M059J (cell line): Measurements from ENCODE around the gene AUTS2. TPM values are rescaled to one million over a fixed set of nuclear protein-coding genes. Genes with fewer than 3 reads are reported as not detected.

Source experiments
- DNase-seq: peaks from one replicate; pipeline ENCODE4 v3.0.0-alpha.2; 2012; ENCODE audit warnings: low read depth
- total RNA-seq: library from RNA; depleted of rRNA; stranded (reverse); fragments of >200 nt; shearing (Covaris generic); gene quantifications from 2 replicates; pipeline ENCODE4 v1.2.3, GENCODE V29; 2014

Gene AUTS2
- total RNA-seq, 1 experiment from 2014 or later = 6.9 TPM

DNA sequence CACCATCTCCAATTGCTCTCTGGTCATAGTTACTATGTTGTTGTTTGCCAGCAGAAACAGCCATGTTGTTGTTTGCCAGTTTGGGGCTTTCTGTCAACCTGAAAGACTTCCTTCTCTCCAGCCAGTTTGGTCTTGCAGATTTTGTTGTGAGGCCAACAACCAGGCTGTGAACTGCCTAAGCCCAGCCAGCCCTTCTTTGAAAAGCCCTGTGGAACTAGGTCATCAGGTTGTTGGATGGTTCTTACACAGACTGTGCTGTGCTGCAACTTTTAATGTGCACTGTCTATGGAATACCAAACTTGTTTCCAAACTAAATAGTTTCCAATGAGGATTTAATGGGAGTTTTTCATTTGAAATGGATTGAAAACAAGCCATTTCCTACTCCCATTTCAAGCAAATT is 940.9 kb downstream of the AUTS2 start:
- no peak for DNase-seq

DNA sequence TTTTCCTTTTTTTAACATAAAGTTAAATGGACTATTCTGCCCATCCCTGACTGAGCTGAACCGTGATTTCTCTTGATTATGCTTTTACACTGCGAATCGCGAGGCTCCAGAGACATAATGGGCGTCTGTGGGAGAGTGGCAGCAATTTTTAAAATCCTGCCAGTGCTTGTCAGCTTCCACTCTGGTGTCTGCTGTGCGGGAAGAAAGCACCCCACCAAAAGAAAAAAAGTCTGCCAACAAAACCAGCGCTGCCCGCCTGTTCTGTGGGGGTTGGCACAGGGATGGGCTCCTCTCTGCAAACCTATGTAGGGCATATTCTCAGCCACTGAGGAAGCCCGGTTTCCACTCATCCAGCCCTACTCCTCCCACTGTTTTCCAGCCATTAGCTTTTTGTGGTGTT is 941.3 kb downstream of the AUTS2 start:
- DNase-seq = no peak

DNA sequence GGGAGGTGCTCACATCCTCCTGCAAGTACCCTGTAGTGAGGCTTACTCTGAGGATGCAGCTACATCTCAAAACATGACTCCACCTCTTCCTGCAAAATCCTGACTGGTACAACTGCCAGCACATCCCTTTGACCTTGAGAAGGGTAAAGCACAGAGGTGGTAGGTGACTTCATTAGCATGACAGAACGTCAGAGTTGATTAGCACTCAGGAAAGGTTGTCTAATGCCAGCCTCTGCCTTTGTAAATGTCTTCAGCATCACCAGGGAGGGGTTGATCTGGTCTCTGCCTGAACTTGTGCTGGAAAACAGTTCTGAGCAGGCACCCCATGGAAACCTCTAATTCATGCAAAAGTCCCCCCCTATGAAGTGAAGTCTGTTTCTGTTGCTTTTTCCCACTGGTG is 942.4 kb downstream of the AUTS2 start:
- no peak for DNase-seq

DNA sequence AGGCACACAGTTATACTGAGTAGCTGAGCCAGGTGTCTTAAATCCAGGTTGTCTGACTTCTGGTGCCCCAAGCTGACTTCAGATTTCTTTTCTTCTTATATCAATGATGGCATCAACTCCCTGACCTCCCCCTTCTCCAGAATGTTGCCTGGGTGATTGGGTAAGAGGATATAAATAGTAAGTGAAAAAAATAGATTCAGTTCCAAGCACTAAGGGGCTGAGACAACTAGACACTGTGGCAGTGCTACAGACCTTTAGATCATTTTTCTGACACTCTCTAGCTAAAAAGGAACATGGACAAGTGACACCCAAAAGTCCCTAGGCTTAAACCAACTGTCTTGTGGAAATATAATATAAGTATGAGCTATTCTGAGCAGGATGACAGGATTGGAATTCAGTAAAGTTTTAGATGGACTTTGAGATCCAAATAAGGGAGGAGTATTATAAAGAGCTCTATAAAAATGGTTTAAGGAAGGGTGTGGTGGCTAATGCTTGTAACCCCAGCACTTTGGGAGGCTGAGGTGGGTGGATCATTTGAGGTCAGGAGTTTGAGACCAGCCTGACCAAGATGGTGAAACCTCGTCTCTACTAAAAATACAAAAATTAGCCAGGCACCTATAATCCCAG is 944.6 kb downstream of the AUTS2 start:
- no peak for DNase-seq

DNA sequence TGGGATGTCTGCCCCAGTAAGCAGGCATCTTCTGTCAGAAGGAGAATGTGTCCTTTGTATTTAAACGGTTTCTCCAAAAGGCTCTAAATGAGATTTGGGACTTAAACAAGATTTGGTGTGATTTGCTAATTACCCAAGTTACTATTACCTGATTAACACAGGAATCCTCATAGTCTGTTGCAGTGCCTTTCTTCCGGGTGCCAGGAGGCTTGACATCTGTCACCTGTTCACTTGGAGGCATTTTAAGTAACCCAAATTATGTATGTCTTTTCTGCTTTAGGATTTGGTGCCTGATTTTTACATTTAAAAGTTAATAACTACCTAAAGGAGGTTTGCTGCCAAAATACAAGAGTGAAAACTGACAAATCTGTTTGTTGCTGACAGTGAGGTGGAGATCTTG is 945.7 kb downstream of the AUTS2 start:
- DNase-seq = no peak

DNA sequence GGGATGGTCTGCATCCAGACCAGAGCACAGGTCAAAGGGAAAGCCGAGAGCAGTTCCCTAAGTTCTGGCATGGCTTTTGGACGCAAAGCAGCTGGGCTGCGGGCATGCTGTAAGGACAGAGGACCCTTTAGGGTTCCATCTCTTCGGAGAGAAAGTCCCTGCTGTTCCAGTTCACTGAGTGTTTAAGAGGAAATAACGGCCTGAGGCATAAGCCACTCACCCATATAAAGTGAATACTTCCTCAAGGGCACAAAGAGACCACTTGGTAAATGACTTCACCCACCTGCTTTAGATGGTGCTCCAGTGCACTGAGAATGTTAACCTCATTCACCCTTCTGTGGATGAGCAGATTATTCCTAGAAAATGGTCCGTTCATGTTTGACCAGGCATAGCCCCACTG is 946.9 kb downstream of the AUTS2 start:
- no peak for DNase-seq

DNA sequence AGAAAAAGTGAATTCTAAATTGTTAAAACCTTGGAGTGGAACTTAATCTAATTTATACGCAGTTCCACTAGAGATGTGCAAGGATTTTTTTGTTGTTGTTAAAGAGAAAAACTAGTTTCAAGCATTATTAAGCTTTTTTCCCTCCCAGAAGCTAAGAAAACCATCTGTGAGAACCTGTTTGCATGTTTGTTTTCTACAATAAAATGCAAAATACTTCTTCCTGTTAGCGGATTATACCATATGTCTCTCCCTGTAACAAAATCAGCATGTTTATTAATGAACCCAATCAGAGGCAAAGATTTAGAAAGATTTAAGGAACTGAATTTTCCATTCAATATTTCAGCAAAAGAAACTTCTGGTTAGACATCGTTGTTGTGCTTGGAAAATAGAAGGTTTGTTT is 953.9 kb downstream of the AUTS2 start:
- DNase-seq = no peak

DNA sequence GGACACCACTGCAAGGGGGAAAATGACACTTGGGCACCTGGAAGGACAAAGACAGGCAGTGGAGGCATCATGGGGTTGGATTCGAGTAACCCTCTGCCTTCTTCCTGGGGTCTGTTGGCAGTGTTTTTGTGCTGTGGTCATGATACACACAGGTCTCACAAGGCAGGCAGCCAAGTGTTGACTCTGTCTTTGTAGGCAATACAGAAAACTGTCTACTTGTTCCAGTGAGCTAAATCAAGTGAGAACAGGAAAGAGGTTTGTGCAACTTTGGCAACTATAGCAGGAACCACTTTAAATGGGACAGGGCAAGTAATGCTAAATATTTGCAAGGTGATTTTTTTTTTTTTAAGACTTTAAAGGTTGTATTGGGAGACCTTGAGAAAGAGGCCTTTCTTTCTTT is 955.1 kb downstream of the AUTS2 start:
- DNase-seq = no peak

DNA sequence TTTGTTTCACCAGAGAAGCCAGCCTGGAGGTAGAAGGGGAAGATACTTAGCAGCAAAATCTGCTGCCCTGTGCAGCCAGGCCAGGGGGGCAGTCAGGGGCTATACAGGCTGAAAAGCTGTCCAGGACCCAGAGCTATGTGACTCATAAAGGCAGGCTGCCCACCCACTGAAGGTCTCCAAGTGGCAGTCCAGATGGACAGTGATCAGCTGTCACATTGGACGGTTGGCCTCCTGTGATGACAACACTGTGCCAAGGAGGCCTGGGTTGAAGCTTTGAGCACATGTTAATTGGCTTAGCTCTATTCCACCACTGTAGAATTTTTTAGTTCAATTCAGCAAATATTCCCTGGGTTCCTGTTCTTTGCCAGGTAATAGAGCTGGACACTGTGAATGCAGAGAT is 956.4 kb downstream of the AUTS2 start:
- DNase-seq = no peak

DNA sequence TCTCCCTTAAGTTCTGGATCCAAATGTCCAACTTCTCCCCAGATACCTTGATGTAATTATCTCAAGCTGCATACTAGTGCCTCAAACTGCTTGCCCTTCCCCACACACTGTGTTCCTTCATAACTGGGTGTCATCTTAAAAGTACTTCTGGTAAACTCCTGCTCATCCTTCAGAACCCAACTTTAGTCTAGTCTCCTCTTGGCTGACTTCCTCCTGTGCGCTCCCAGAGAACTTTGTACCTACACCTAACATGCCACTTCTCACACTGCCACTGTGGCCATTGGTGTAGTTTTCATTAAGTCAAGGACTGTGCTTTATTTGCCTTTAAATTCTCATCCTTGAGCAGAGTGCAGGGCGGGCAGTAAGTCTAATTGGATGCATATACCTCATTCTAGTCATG is 958.5 kb downstream of the AUTS2 start:
- no peak for DNase-seq

DNA sequence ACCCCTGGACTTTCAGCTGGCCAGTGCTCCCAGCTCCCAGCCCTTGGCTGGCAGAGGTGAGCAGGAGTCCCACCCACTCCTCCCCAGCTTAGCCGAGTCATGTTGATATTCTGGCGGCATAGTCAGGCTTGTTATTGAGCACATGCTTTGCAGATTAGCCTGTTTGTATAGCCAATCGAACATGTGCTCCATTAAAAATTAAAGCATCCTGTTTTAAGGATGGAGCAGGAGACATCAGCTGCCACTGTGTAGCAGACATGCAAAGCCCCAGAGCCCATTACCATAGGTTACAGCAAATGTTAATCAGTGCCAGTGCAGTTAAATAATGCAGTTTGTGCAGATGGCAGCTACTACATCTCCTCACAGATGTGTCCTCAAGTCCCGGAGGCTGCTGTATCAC is 959.1 kb downstream of the AUTS2 start:
- no peak for DNase-seq

DNA sequence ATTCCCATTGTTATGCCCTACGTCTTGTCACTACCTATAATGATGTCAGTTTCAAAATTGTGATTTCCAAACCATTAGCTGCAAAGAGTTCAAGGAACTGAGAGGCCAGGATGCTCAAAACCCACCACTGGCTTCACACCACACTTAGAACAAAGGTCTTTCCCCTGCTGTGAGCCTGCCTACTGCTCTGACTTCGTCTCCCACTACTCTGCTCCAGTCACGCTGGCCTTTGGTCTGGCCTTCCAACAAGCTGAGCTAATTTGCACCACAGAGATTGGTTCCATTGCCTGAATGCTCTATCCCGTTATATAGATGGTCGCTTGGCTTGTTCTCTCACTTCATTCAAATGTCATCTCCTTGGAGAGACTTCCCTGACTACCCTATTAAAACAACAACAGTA is 961.5 kb downstream of the AUTS2 start:
- no peak for DNase-seq

DNA sequence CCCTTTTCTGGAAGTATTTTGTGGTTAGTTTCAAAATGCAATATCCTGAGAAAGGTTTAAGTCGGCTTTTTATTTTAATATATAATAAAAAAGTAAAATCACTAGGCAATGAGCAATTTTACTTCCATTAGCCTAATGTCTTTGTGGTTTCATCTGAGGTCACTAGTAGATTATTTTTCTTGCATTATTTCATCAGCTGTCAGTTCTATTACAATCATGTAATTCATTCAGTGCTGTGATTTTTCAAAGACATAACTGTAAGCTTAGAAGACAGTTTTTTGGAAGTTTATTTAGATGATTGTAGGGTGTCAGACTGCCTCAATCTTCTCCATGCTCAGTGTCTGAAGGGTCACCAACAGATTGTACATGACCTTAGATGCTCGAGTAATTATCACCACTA is 965.7 kb downstream of the AUTS2 start:
- DNase-seq = no peak

DNA sequence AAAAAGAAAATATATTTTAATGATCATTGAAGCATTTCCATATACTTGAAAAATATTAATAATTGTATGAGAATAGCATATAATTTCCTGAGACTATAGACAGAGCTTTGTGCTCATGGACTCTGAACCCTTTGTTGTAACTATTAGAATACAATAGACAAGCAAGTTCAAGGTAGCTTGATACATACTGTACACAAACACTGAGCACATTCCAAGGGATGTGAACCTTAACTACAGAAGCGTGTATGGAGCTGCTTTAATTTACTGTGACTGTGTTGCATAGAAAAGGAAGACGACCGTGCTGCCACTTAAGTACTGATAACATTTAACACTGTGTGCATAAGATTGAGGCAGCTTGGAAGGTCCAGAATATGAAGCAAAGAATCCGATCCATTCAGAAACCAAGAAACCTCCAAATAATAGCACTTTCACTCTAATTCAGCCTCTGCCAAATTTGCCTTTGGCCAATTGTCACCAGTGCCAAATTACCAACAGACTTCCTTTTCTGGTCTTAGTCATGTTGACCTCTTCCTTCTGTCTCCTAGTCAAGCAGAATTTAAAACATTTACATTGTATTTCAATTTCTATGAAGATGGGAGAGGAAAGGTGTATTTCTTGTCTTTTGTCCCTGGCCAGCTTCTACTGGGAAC is 967.6 kb downstream of the AUTS2 start:
- DNase-seq = peak; percentile 22

DNA sequence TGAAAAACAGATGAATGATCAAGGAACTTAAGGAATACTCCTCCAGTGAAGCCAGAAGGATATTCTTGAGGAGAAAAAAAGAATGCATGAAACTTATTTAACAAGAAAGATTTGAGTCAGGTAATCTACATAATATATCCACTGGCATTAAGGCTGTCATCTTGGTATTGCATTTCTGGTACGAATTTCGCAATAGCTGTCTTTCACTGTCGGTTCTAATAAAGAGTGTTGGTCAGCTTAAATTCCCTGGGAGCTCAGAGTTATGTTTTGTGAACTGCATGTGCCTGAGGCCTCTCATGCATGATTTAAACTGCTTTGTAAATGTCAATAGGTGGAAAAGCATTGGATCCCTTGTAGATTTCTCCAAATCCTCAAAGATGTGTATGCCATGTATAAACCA is 968.4 kb downstream of the AUTS2 start:
- peak; percentile 46 for DNase-seq

DNA sequence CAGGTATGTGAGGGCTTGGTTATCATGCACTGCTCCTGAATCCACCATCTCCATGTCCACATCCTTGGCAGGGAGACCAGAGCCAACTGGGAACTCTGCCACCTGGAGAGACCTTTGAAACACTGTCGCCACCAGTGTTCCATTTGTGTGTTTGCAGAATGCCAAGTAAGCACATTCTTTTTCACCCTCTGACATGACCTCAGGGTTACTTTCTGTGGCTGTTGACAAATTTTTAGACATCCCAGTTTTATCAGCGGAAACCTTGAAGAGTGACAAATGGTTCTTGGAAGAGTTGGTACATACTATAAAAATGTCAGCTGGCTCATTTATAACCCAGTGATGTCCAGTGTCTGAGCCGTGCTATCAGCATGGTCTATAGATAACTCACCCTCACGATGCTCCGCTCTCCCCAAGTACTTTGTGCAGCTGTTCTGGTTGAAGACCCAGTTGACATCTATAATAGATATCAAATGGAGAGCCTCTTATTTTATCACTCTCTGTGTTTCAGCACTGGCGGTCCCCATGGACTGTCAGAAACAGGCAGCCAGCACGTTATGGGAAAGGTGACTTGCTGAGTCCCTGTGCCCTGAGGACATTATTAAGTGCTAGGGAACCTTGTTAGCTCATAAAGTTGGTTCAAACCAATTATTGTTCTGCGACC is 970.5 kb downstream of the AUTS2 start:
- DNase-seq = peak; percentile 46

DNA sequence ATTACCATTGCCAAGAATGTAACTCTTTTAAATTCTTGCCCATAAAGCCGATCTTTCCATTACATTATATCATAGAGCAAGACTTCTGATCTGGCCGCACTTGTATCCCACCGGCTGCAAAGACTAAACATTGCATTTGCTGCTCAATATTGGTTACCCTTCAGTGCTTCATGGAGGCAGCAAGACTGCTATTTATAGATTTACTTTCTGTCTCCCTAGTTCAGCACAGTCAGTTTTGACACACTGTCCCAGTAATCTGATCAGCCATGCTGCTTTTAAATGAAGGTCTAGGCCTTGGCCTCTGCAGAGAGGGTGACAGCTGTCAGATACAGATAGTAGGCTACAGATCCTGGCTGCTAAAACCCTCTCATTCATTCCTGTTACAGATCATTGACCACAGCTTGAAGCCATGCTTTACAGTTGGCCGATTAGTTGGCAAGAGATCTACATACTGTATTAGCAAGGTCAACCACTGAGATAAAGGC is 971.1 kb downstream of the AUTS2 start:
- DNase-seq = peak; percentile 20

DNA sequence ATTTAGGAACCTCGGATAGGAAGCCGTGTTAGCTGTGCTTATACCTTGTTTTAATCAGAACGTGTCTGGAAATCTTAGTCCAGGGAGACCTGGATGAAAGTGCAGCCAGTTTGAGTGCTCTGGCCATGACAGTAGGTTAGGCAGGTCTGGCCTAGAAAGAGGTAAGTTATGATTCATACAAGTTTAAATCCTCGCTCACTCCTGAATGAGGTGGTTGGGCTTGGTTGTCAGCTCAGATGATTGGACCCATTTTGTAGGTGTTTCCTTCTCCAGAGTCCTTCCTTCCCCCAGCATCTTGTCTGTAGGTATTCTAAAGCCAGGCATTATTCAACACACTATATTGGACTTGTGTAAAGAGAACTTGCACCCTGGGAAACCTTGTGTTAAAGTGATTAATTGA is 971.8 kb downstream of the AUTS2 start:
- no peak for DNase-seq

DNA sequence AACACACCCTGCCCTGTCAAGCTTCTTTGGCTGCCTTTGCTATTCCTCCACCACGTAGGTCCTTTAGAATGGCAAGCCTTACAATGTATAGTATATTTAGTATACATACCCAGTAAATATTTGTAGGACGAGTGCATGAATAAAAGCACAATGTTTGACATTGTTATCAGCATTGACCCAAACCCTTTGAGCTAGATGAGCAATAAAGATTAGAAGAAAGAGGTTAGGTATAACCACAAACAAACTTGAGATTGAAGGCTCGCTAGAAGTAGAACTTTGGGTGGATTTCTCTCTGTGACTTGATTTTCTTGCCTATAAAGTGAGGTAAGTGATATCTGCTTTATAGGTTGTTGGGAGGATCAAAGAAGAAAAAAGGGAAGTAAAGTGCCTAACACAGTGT is 972.7 kb downstream of the AUTS2 start:
- no peak for DNase-seq

DNA sequence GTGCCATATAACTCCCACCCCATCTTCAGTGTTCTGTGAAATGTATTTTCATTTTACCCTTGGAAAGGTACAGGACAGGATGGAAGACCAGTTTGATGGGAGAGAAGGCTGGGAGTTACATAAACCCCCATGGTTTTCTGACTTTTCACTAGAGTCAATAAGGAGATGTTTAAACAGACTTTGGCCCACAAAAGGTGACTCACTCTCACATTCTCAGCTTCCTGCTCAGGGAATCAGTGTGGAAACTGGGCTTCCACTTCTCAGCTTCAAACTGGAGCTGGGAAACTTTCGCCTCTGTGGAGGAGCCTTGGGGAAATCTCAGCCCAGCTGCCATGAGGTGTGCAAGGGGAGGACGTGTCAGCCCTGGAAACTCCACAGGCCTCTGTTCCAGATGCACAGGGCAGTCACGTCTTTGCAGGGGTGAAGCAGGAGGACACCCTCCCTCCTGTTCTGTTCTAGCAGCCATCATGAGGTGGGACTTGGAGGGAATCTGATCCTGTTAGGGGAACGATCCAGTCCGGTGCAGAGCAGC is 973.2 kb downstream of the AUTS2 start:
- peak; percentile 76 for DNase-seq

DNA sequence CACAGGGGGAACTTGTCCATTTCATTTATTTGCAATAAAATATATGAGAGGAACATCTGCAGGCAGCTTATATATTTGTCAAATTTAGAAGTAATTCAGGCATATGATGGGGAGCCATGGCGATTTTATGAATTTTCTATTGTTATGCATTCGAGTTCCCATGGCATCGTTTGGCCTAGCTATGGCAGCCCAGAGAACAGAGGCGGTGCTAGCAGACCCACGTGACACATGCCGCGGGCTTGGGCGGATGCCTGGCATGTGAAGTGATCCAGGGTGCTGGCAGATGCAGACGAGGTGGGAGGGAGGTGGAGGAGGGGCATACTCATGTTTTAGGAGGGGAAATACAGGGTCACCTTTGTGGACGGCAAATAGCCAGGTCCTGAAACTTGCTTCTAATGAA is 973.7 kb downstream of the AUTS2 start:
- DNase-seq = peak; percentile 16

DNA sequence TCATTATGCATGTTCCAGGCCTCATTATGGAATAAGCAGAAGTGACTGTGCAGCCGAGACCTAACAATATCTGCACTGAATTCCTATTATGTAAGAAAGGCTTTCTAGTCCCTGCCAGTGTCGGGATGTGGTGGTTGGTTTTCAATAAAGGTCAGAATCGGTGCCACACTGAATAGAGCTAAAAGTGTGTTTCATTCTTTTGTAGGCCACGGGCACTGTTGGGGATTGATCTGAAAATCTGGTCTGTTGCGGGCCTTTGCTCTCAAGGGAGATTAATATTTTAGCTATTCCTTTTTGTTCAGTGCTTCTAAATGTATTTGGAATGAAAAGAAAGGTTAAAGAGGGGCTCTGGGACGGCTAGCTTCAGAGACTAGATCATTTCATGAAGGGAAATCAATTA is 974.3 kb downstream of the AUTS2 start:
- no peak for DNase-seq

DNA sequence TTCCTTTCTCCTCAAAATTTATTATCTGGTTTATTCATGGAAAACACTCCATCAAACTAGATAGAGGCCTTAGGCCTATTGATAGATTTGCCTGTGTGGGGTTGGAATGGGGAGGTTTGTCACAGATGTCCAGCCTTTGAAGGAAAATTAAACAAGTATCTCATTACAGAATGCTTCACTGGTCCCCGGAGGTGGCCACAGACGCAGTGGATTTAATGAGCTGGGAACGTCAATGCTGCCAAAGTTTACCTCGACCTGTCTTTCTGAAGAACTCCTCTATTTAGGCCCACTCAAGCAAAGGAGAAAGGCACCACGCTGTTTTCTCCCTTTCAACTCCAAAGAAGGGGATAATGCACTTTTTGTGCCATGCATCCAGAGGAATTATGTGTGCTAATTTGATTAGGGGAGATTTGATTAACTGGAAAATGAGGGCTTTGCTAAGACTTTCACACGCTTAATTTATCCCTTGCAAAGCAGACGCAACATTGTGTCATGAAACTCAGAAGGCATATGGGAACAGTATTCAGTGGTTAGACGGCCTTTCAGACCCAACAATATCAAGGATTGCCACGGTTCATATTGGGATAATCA is 974.9 kb downstream of the AUTS2 start:
- DNase-seq = no peak
